ENCODE results near the gene MEF2A.

- TF ChIP-seq CTCF (conservative IDR thresholded peaks at IDR 0.05 in 1 of 2, IDR thresholded peaks at IDR 0.05 in 1 of 2; ENCODE audit: extremely low read depth in 1 of 2, insufficient read depth in 1 of 2, low read depth in 1 of 2, low read length in 2 of 2) (no peak), EZH2 (IDR thresholded peaks at IDR 0.05; ENCODE audit: borderline replicate concordance, low read length) (no peak)
Measured at GRCh38 chr15:99616129-99616528, 50.3 kb downstream of the MEF2A start.

Measured in mammary epithelial cell (primary cell).